ENCODE data around the gene HIP1R. TPM values are rescaled to one million over a fixed set of nuclear protein-coding genes. Genes with fewer than 3 reads are reported as not detected.

HIP1R gene
- total and polyA plus RNA-seq, 10 donors = 40.3 to 65.9 (median 49.0) TPM

- no peak for TF ChIP-seq CTCF (IDR thresholded peaks at IDR 0.05 in 8 of 11, conservative IDR thresholded peaks at IDR 0.05 in 3 of 11)
- no peak for TF ChIP-seq POLR2A (IDR thresholded peaks at IDR 0.05)
- TF ChIP-seq POLR2AphosphoS5 (IDR thresholded peaks at IDR 0.05) = no peak
- no peak for DNase-seq
- Histone ChIP-seq H3K27ac (no peak overlapping the region), H3K4me3 (no peak overlapping the region), H3K9me3 (no peaks in the 10 kb centered on the region), H3K27me3 (replicated peaks in 1 of 7) (no peaks in the 10 kb centered on the region), H3K4me1 (peaks cover 0 to 37% (median 14%) of the 10 kb centered on the region in 6 donors), H3K36me3 (no peaks in the 10 kb centered on the region)
- intact Hi-C loops (cut with DNase I; ENCODE audit: low total_unique reads) = no loop called here
- 61 to 84% (median 79%) methylated on average over 10 of the region's 10 CpGs for WGBS, 5 donors
Observed at GRCh38 chr12:122819209-122819785, 16.0 kb upstream of the HIP1R start.

- no peaks in the 10 kb centered on the region for H3K9me3 ChIP-seq
- peak overlapping the region in 4 of 8 donors; percentile 49 to 73 (median 66) for H3K27ac ChIP-seq
- no peak for TF ChIP-seq POLR2AphosphoS5 (IDR thresholded peaks at IDR 0.05)
- TF ChIP-seq POLR2A (IDR thresholded peaks at IDR 0.05) = no peak
- TF ChIP-seq CTCF (IDR thresholded peaks at IDR 0.05 in 8 of 11, conservative IDR thresholded peaks at IDR 0.05 in 3 of 11) = no peak
- H3K4me3 ChIP-seq = peak overlapping the region in 1 of 8 donors; percentile 18
- intact Hi-C loops (cut with DNase I; ENCODE audit: low total_unique reads) = no loop called here
- WGBS, 5 donors = 65 to 82% (median 76%) methylated on average over 8 of the region's 8 CpGs
- DNase-seq = no peak
- H3K27me3 ChIP-seq (replicated peaks in 1 of 7) = no peaks in the 10 kb centered on the region
- peaks cover 0 to 37% (median 14%) of the 10 kb centered on the region in 6 donors for H3K4me1 ChIP-seq
- H3K36me3 ChIP-seq = no peaks in the 10 kb centered on the region
Observed at GRCh38 chr12:122820138-122820537, 15.1 kb upstream of the HIP1R start.

GRCh38 chr12:122820838-122821271 lies 14.4 kb upstream of the HIP1R start:
- Histone ChIP-seq H3K9me3 (no peaks in the 10 kb centered on the region), H3K27me3 (replicated peaks in 1 of 7) (no peaks in the 10 kb centered on the region), H3K4me3 (peak overlapping the region in 1 of 8 donors; percentile 18), H3K4me1 (peaks cover 0 to 41% (median 15%) of the 10 kb centered on the region in 6 donors), H3K36me3 (no peaks in the 10 kb centered on the region), H3K27ac (peak overlapping the region in 5 of 8 donors; percentile 14 to 73 (median 60))
- DNase-seq = no peak
- TF ChIP-seq POLR2AphosphoS5 (IDR thresholded peaks at IDR 0.05) = peak in 1 of 3 donors; percentile 34
- TF ChIP-seq POLR2A (IDR thresholded peaks at IDR 0.05) = no peak
- intact Hi-C loops (cut with DNase I; ENCODE audit: low total_unique reads) = no loop called here
- 40 to 57% (median 50%) methylated on average over 7 of the region's 7 CpGs for WGBS, 5 donors

GRCh38 chr12:122823429-122823828 lies 11.8 kb upstream of the HIP1R start:
- no peak overlapping the region for H3K4me3 ChIP-seq
- WGBS, 5 donors = 85 to 95% (median 90%) methylated on average over 11 of the region's 11 CpGs
- TF ChIP-seq POLR2AphosphoS5 (IDR thresholded peaks at IDR 0.05) = no peak
- TF ChIP-seq CTCF (IDR thresholded peaks at IDR 0.05 in 8 of 11, conservative IDR thresholded peaks at IDR 0.05 in 3 of 11) = no peak
- TF ChIP-seq POLR2A (IDR thresholded peaks at IDR 0.05) = no peak
- no peaks in the 10 kb centered on the region for H3K9me3 ChIP-seq
- intact Hi-C loops (cut with DNase I; ENCODE audit: low total_unique reads) = no loop called here
- H3K27ac ChIP-seq = no peak overlapping the region
- no peak for DNase-seq
- no peaks in the 10 kb centered on the region for H3K36me3 ChIP-seq
- no peaks in the 10 kb centered on the region for H3K27me3 ChIP-seq (replicated peaks in 1 of 7)
- peaks cover 0 to 53% (median 18%) of the 10 kb centered on the region in 6 donors for H3K4me1 ChIP-seq
